Stimulated activated CD4-positive, alpha-beta T cell treated with anti-CD3 and anti-CD28 coated beads, TNF-alpha, amount 100 ng/mL, for 4 hours (primary cell): Measurements from ENCODE around the gene CEP97.
A peak's percentile ranks its signal among the peaks of the same experiment; 100 is the strongest.
"Not testable (repeated sequence)": the region's sequence is repeated elsewhere in the genome, so short reads cannot be mapped to it uniquely, and the experiment has no call there.

Experiments used
- DNase-seq, 3 experiments: peaks; one replicate each; pipeline ENCODE4 v3.0.0-alpha.2; 2020; ENCODE audit warnings: low read depth in 3 of 3

The CEP97 gene

GRCh38 chr3:101701696-101702634, 22.4 kb upstream of the CEP97 start:
- DNase-seq, result no peak

GRCh38 chr3:101702726-101703125, 21.7 kb upstream of the CEP97 start:
- no peak for DNase-seq

- DNase-seq, result no peak
Observed at GRCh38 chr3:101703169-101703568, 21.2 kb upstream of the CEP97 start.

- not testable (repeated sequence) for DNase-seq
Observed at GRCh38 chr3:101704639-101705038, 19.8 kb upstream of the CEP97 start.

GRCh38 chr3:101709126-101709525, 15.3 kb upstream of the CEP97 start:
- DNase-seq, result no peak

GRCh38 chr3:101718455-101718854, 6.0 kb upstream of the CEP97 start:
- DNase-seq, result no peak

- no peak for DNase-seq
Observed at GRCh38 chr3:101719604-101720185, 4.7 kb upstream of the CEP97 start.

- DNase-seq, result no peak
Observed at GRCh38 chr3:101720851-101721840, 3.3 kb upstream of the CEP97 start.

GRCh38 chr3:101722394-101723173, 1.8 kb upstream of the CEP97 start:
- no peak for DNase-seq

GRCh38 chr3:101725194-101725889, 928 bp downstream of the CEP97 start:
- peak in 1 of 3 experiments; percentile 23 for DNase-seq

GRCh38 chr3:101725890-101726275, 1.5 kb downstream of the CEP97 start:
- DNase-seq, result no peak

- no peak for DNase-seq
Observed at GRCh38 chr3:101729586-101729985, 5.2 kb downstream of the CEP97 start.

GRCh38 chr3:101730839-101731238, 6.4 kb downstream of the CEP97 start:
- no peak for DNase-seq

GRCh38 chr3:101732240-101732641, 7.8 kb downstream of the CEP97 start:
- DNase-seq, result no peak

GRCh38 chr3:101735833-101736232, 11.4 kb downstream of the CEP97 start:
- no peak for DNase-seq

GRCh38 chr3:101741914-101742313, 17.5 kb downstream of the CEP97 start:
- not testable (repeated sequence) for DNase-seq

GRCh38 chr3:101744811-101745210, 20.4 kb downstream of the CEP97 start:
- DNase-seq, result no peak

- not testable (repeated sequence) for DNase-seq
Observed at GRCh38 chr3:101745934-101746333, 21.5 kb downstream of the CEP97 start.

GRCh38 chr3:101753386-101754113, 29.1 kb downstream of the CEP97 start:
- peak in 1 of 3 experiments; percentile 9 for DNase-seq

- DNase-seq, result no peak
Observed at GRCh38 chr3:101758224-101758623, 33.8 kb downstream of the CEP97 start.
